ENCODE data around the gene CTIF. TPM values are rescaled to one million over a fixed set of nuclear protein-coding genes. Genes with fewer than 3 reads are reported as not detected.

Gene CTIF
- total RNA-seq, 1 donor from 2014 or later, result 15.0 TPM

DNA sequence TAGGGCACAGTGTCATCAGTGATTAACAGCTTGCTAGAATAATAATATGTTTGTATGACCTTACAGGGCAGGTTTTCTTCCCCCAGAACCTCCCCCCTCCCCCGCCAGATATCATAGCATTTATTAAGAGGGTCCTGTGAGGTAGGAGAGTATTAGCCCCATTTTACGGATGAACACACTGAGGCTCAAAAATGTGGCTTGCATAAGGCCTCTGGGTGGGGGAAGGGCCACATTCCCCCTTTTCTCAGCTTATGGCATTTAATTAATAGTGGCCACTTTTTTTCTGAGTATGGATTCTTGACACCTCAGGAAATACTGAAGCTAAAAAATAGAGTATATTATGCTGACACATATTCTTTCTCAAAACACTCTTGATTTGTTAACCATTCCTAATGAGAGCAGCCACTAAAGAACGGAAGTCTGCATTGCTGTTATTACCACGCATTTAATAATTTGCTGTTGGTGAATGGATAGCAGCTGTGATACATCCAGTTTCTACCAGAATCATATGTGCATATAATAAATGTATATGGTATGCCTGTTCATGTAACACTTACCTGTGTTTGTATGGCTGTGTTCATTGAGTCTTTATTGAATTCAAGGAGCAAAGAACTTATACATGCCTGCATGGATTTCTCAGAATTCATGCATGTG, 3.0 kb downstream of the CTIF start:
- TF ChIP-seq, protein P1, sequence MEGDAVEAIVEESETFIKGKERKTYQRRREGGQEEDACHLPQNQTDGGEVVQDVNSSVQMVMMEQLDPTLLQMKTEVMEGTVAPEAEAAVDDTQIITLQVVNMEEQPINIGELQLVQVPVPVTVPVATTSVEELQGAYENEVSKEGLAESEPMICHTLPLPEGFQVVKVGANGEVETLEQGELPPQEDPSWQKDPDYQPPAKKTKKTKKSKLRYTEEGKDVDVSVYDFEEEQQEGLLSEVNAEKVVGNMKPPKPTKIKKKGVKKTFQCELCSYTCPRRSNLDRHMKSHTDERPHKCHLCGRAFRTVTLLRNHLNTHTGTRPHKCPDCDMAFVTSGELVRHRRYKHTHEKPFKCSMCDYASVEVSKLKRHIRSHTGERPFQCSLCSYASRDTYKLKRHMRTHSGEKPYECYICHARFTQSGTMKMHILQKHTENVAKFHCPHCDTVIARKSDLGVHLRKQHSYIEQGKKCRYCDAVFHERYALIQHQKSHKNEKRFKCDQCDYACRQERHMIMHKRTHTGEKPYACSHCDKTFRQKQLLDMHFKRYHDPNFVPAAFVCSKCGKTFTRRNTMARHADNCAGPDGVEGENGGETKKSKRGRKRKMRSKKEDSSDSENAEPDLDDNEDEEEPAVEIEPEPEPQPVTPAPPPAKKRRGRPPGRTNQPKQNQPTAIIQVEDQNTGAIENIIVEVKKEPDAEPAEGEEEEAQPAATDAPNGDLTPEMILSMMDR (IDR thresholded peaks at IDR 0.05; ENCODE audit: insufficient read depth, low read length, severe bottlenecking), result no peak
- Histone ChIP-seq H3K4me3 (ENCODE audit: low read depth, low read length) (peak overlapping the region; percentile 93), H3K36me3 (ENCODE audit: control insufficient read depth, insufficient read depth, low read length) (no peaks in the 10 kb centered on the region), H3K27me3 (ENCODE audit: control insufficient read depth, insufficient read depth, low read length) (no peaks in the 10 kb centered on the region)
- FAIRE-seq, result no peak
- no peak for DNase-seq (ENCODE audit: low read depth)

DNA sequence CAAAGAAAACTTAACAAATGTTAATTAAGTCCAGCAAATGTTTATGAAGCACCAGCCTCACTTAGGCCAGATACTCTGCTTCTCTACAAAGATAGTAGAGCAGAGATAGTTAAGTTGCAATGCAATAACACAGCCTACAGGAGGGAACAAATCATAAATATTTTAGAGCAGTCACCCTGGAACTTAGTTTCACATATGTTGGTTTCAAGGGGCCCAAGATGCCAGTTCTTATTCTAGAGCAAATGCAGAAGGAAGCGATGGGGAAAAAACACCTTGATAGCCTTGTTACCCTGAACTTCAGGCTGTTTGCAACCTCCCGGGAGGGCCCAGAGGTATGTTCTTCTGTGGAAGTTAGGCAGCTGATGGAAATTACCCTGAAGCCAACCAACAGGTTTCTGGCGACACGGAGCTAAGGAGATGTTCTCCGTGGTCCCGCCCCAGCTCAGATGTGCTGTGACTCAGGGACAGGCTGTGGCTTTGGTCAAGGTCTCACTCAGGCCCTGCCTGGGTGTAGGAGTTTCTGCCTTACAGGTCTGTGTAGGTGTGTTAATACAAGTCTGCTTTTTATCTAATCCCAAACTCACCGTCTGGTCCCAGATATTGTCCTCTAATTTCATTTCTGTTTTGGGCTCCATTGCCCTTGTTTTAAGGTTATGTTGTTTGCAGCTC, 3.8 kb downstream of the CTIF start:
- Histone ChIP-seq H3K36me3 (ENCODE audit: control insufficient read depth, insufficient read depth, low read length) (no peaks in the 10 kb centered on the region), H3K4me3 (ENCODE audit: low read depth, low read length) (no peak overlapping the region), H3K27me3 (ENCODE audit: control insufficient read depth, insufficient read depth, low read length) (no peaks in the 10 kb centered on the region)
- DNase-seq (ENCODE audit: low read depth), result peak; percentile 42
- TF ChIP-seq, protein P1 (IDR thresholded peaks at IDR 0.05; ENCODE audit: insufficient read depth, low read length, severe bottlenecking), result no peak
- FAIRE-seq, result peak; percentile 82

DNA sequence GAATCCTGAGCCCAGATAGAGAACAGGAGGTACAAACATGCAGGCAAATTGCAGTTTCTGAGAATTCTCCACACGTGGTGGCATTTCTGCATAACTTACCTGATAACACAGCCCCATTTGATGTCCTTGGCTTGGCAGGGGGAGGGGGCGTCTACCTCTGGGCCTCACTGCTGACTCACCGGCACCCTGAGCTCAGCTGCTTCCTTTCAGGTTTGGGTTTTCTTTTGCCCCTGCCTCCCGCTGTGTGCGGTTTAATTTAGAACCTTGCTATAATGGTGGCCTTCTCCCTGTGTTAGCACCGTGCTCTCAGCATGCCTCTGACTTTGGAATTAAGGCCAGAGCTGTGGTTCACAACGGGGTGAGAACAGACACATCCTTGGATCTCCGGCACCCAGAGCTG, 4.4 kb downstream of the CTIF start:
- TF ChIP-seq, protein P1 (IDR thresholded peaks at IDR 0.05; ENCODE audit: insufficient read depth, low read length, severe bottlenecking), result no peak
- Histone ChIP-seq H3K27me3 (ENCODE audit: control insufficient read depth, insufficient read depth, low read length) (no peaks in the 10 kb centered on the region), H3K4me3 (ENCODE audit: low read depth, low read length) (no peak overlapping the region), H3K36me3 (ENCODE audit: control insufficient read depth, insufficient read depth, low read length) (no peaks in the 10 kb centered on the region)
- FAIRE-seq, result no peak
- no peak for DNase-seq (ENCODE audit: low read depth)

DNA sequence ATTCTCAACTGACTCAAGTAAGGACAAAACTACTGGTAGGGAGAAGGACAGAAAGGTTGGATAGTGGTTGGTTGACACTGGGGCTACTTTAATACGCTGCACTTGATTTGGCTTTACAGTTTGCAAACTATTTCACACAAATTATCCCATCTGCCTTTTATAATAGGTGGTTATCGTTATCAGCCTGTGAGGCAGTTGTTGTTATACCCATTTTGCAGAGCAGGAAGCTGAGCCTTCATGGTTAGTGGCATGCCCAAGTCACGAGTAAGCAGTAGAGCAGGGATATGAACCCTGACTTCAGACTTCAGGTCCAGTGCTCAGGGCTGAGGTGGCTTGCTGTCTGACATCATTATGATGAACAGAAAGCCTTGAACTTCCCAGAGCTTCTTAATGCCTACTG, 5.3 kb downstream of the CTIF start:
- Histone ChIP-seq H3K36me3 (ENCODE audit: control insufficient read depth, insufficient read depth, low read length) (no peaks in the 10 kb centered on the region), H3K27me3 (ENCODE audit: control insufficient read depth, insufficient read depth, low read length) (no peaks in the 10 kb centered on the region), H3K4me3 (ENCODE audit: low read depth, low read length) (no peak overlapping the region)
- TF ChIP-seq, protein P1 (IDR thresholded peaks at IDR 0.05; ENCODE audit: insufficient read depth, low read length, severe bottlenecking), result no peak
- DNase-seq (ENCODE audit: low read depth) (no peak), FAIRE-seq (no peak)

DNA sequence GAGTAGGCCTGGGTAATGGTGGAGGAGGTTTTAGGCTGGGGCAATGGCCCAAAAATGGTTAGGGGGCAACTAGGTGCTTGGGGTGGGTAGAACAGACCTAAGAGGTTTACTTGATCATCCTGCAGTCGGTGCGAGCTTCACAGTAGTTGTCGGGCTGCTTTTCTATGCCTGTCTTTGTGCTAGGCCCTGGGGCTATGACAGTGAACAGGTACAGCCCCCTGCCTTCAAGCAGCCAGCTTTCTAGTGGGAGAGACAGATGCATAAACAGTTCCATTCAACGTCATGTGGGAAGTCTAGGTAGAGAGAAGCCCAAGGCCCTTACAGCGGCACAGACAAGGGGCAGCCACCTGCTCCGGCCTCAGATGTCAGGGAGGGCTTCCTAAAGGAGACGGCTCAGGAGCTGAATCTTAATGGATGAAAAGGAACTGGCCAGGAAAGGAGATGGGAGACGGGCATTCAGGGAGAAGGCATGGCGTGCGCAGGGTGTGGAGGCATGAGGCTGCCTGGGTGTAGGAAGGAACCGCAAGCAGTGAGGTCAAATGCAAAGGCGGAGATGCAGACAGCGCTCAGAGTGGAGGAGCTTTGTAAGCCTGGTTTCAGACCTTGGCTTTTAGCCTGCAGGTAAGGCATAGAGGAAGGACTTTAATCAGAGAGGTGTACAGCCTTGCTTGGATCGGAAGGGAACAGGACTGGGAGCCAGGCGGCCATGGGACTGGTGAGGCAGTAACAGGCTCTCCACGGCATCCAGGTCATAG, 6.0 kb downstream of the CTIF start:
- no peak for DNase-seq (ENCODE audit: low read depth)
- no peaks in the 10 kb centered on the region for H3K36me3 ChIP-seq (ENCODE audit: control insufficient read depth, insufficient read depth, low read length)
- TF ChIP-seq, protein P1 (IDR thresholded peaks at IDR 0.05; ENCODE audit: insufficient read depth, low read length, severe bottlenecking), result no peak
- no peak for FAIRE-seq
- H3K4me3 ChIP-seq (ENCODE audit: low read depth, low read length), result no peak overlapping the region
- H3K27me3 ChIP-seq (ENCODE audit: control insufficient read depth, insufficient read depth, low read length), result no peaks in the 10 kb centered on the region
